Neural cell (in vitro differentiated cells): ENCODE measurements around the gene KCNK13.

Experiments used
- CTCF ChIP-seq: fragments of 450-650 bp; IDR thresholded peaks from 2 replicates; pipeline ENCODE4 v1.5.1; 2014; ENCODE audit warnings: antibody characterized with exemption, mild to moderate bottlenecking, moderate library complexity; ENCODE audit not compliant: poor library complexity, severe bottlenecking
- EZH2 ChIP-seq: fragments of 200-600, 300-800 bp; shearing (Covaris generic), sonication (generic); IDR thresholded peaks from 2 replicates; pipeline ENCODE4 v1.6.1; 2014; ENCODE audit warnings: antibody characterized with exemption, low read length, borderline replicate concordance, mild to moderate bottlenecking; ENCODE audit not compliant: insufficient read depth, poor library complexity, severe bottlenecking
- MXI1 ChIP-seq: fragments of 450-650 bp; conservative IDR thresholded peaks from 2 replicates; pipeline ENCODE4 v1.6.1; 2014; ENCODE audit warnings: antibody characterized with exemption, mild to moderate bottlenecking; ENCODE audit not compliant: poor library complexity, severe bottlenecking

GRCh38 chr14:90042496-90043252, 19.1 kb upstream of the KCNK13 start:
- TF ChIP-seq EZH2: no peak
- TF ChIP-seq CTCF: no peak
- no peak for TF ChIP-seq MXI1
